HCT116 (cell line): Measurements from ENCODE around the gene SORBS1. TPM values are rescaled to one million over a fixed set of nuclear protein-coding genes. Genes with fewer than 3 reads are reported as not detected.

Source experiments
- ATAC-seq: fragments of 200-7000 bp; cut with Tn5 transposase; 2 replicates; pipeline ENCODE4 v1.9.1; 2020; ENCODE audit warnings: mild to moderate bottlenecking, moderate library complexity
- BruUV-seq: library from RNA; stranded (reverse); fragments of 400-500 nt; replicated peaks from 2 replicates; lab custom pipeline; 2021; lab: Mats Ljungman, UMichigan
- CTCF ChIA-PET: fragments of 300-600 bp; sonication (Branson Sonifier 250); formaldehyde crosslinking; loops from one replicate; lab custom pipeline; 2021; ENCODE audit warnings: antibody characterized with exemption; lab: Charles Lee
- POLR2A ChIA-PET: fragments of 300-600, 350-600 bp; sonication (Branson Sonifier 250); formaldehyde crosslinking; loops from one replicate; lab custom pipeline; 2021; ENCODE audit warnings: antibody characterized with exemption; lab: Charles Lee
- RAD21 ChIA-PET, 2 experiments: fragments of 300-600 bp; sonication (Branson Sonifier 250); formaldehyde crosslinking; loops; one replicate each; lab custom pipeline; 2023; ENCODE audit warnings: low total read pairs in 2 of 2; ENCODE audit not compliant: uncharacterized antibody in 2 of 2, unreplicated experiment in 2 of 2, low non-redundant PET in 1 of 2; lab: Charles Lee
- DNase-seq: peaks from one replicate; pipeline ENCODE4 v3.0.0-alpha.2; 2010; ENCODE audit warnings: low read depth, low spot score
- H2AFZ ChIP-seq: fragments of 200-600 bp; shearing (Covaris generic), sonication (generic); 2 replicates; pipeline ENCODE4 v1.6.1; 2017; ENCODE audit warnings: low read depth, mixed run types, mixed read lengths, antibody characterized with exemption, low read length; ENCODE audit not compliant: poor library complexity, severe bottlenecking
- H3K27ac ChIP-seq: 2 replicates; pipeline ENCODE4 v1.5.1; 2012; ENCODE audit warnings: low read depth, low read length
- H3K27me3 ChIP-seq: fragments of 200-600 bp; sonication (generic); 2 replicates; pipeline ENCODE4 v1.6.1; 2016; ENCODE audit warnings: mixed run types, low read length, mixed read lengths; ENCODE audit not compliant: insufficient read depth
- H3K36me3 ChIP-seq, 2 experiments: fragments of 200-500 bp in 1 of 2; fragments of 200-600 bp in 1 of 2; sonication (Bioruptor generic) in 1 of 2; sonication (generic) in 1 of 2; 2 replicates each; pipeline versions ENCODE4 v1.5.1 to v1.6.1; 2014 to 2016; ENCODE audit warnings: low read length in 2 of 2, inconsistent platforms in 1 of 2, mixed read lengths in 1 of 2, mixed run types in 1 of 2; ENCODE audit not compliant: insufficient read depth in 2 of 2, control insufficient read depth in 1 of 2
- H3K4me1 ChIP-seq, 2 experiments: fragments of 200-600 bp in 1 of 2; sonication (generic) in 1 of 2; 2 replicates each; pipeline versions ENCODE4 v1.5.1 to v1.6.1; 2012 to 2017; ENCODE audit warnings: low read length in 2 of 2, inconsistent platforms in 1 of 2, mild to moderate bottlenecking in 1 of 2, mixed read lengths in 1 of 2, mixed run types in 1 of 2, moderate library complexity in 1 of 2; ENCODE audit not compliant: insufficient read depth in 2 of 2, control insufficient read depth in 1 of 2
- H3K4me2 ChIP-seq: fragments of 200-600 bp; sonication (generic); 2 replicates; pipeline ENCODE4 v1.6.1; 2017; ENCODE audit warnings: mixed run types, low read length, mixed read lengths
- H3K4me3 ChIP-seq, 2 experiments: fragments of 200-600 bp in 1 of 2; sonication (generic) in 1 of 2; replicated peaks in 1 of 2; 2 replicates each; pipeline ENCODE4 v1.5.1; 2011 to 2016; ENCODE audit warnings: low read length in 2 of 2, control low read depth in 1 of 2, low read depth in 1 of 2, mild to moderate bottlenecking in 1 of 2, mixed read lengths in 1 of 2, mixed run types in 1 of 2
- H3K79me2 ChIP-seq: fragments of 200-600 bp; sonication (generic); 2 replicates; pipeline ENCODE4 v1.6.1; 2017; ENCODE audit warnings: mild to moderate bottlenecking, mixed run types, low read length, moderate library complexity, mixed read lengths; ENCODE audit not compliant: insufficient read depth
- H3K9ac ChIP-seq: fragments of 200-600 bp; sonication (generic); 2 replicates; pipeline ENCODE4 v1.6.1; 2016; ENCODE audit warnings: low read length, mixed read lengths
- H3K9me2 ChIP-seq: fragments of 200-600 bp; sonication (generic), shearing (Covaris generic); 2 replicates; pipeline ENCODE4 v1.6.1; 2017; ENCODE audit warnings: mixed run types, mild to moderate bottlenecking, moderate library complexity; ENCODE audit not compliant: insufficient read depth
- H3K9me3 ChIP-seq, 2 experiments: fragments of 200-500 bp in 1 of 2; fragments of 200-600 bp in 1 of 2; sonication (Bioruptor generic) in 1 of 2; sonication (generic) in 1 of 2; 2 replicates each; pipeline ENCODE4 v1.6.1; 2014 to 2017; ENCODE audit warnings: low read length in 2 of 2, mixed read lengths in 2 of 2, inconsistent platforms in 1 of 2, low read depth in 1 of 2, mild to moderate bottlenecking in 1 of 2, mixed run types in 1 of 2, moderate library complexity in 1 of 2; ENCODE audit not compliant: control insufficient read depth in 1 of 2, insufficient read depth in 1 of 2
- H4K20me1 ChIP-seq: fragments of 200-600 bp; sonication (generic), shearing (Covaris generic); 2 replicates; pipeline ENCODE4 v1.6.1; 2017; ENCODE audit warnings: mixed run types, mild to moderate bottlenecking, moderate library complexity; ENCODE audit not compliant: insufficient read depth
- JUND ChIP-seq: IDR thresholded peaks from 2 replicates; pipeline ENCODE4 v1.6.1; 2012
- REST ChIP-seq: IDR thresholded peaks from 2 replicates; pipeline ENCODE4 v1.6.1; 2012; ENCODE audit warnings: low read depth
- SP1 ChIP-seq: IDR thresholded peaks from 2 replicates; pipeline ENCODE4 v1.6.1; 2012; ENCODE audit warnings: low read depth
- ZFX ChIP-seq: fragments of 450-650 bp; IDR thresholded peaks from 2 replicates; pipeline ENCODE4 v1.6.1; 2017
- intact Hi-C: fragments of 100-400 bp; cut with micrococcal nuclease; formaldehyde crosslinking; loops from 2 replicates; pipeline ENCODE4 v1.10.0; 2022
- total RNA-seq: library from RNA; stranded (reverse); gene quantifications from one replicate; pipeline ENCODE4 v1.2.1, GENCODE V29; 2021; ENCODE audit not compliant: unreplicated experiment
- TF ChIP-seq, protein P1 (sequence below): IDR thresholded peaks from 2 replicates; pipeline ENCODE4 v1.6.1; 2011; ENCODE audit warnings: mild to moderate bottlenecking, low read length, moderate library complexity; ENCODE audit not compliant: insufficient replicate concordance; ENCODE audit errors: extremely low read depth

The SORBS1 gene
- total RNA-seq, 1 experiment from 2014 or later, result 3.4 TPM

DNA sequence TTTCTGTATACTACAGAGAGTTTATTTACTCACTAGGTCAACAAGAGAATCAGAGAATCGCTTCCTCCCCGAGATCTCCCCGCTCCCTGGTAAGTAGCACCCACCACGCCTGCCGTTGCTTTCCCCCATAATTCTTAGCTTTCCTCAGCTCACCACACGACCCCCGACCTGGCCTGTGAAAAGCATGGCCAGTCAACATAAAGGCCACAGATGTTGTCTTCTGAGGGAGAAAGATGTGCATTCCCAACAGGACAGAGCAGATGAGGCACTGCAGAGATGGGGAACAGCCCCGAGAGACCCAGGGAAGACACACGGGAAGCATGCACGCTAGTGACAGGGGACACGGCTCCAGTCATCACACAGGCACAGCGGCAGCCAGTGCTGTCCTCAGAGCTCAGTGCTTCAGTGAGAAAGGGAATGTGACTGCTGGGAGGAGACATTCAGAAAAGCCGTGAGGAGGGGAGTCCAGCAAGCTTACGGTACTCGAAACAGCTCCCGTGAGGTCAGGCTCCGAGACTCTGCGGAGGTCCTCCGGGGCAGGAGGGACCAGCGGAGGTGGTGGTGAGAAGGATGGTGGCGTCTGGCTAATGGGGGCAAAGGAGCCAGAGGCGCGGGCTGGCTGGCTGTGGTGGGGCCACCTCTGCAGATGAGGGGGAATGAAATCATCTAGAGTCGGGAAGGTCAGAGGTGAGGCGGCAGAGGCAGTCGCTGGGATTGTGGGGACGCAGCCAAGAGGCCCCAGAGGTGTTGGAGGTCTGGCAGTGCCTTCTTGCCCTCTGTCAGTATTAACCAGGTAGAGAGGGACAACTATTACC lies 146.9 kb downstream of the SORBS1 start:
- H3K4me1 ChIP-seq, result no peaks in the 10 kb centered on the region
- no peak overlapping the region for H2AFZ ChIP-seq
- no peak overlapping the region for H3K4me3 ChIP-seq
- intact Hi-C loops, result no loop called here
- no peak for DNase-seq
- ChIA-PET RAD21 (no interaction called here), CTCF (interaction anchor here (1.3 kb wide), 1 partner anchor 16 kb away, joined by 4 read pairs; no protein-coding TSS in a partner anchor), POLR2A (no interaction called here)
- no peaks in the 10 kb centered on the region for H3K9me3 ChIP-seq
- H3K36me3 ChIP-seq, result no peaks in the 10 kb centered on the region
- no peaks in the 10 kb centered on the region for H3K27me3 ChIP-seq
- H3K4me2 ChIP-seq, result no peak overlapping the region
- no peaks in the 10 kb centered on the region for H3K79me2 ChIP-seq
- no peak overlapping the region for H3K27ac ChIP-seq
- H3K9ac ChIP-seq, result no peak overlapping the region
- BruUV-seq, result no TSS peak
- TF ChIP-seq JUND (no peak), REST (no peak), ZFX (no peak), SP1 (no peak)
- TF ChIP-seq, protein P1, sequence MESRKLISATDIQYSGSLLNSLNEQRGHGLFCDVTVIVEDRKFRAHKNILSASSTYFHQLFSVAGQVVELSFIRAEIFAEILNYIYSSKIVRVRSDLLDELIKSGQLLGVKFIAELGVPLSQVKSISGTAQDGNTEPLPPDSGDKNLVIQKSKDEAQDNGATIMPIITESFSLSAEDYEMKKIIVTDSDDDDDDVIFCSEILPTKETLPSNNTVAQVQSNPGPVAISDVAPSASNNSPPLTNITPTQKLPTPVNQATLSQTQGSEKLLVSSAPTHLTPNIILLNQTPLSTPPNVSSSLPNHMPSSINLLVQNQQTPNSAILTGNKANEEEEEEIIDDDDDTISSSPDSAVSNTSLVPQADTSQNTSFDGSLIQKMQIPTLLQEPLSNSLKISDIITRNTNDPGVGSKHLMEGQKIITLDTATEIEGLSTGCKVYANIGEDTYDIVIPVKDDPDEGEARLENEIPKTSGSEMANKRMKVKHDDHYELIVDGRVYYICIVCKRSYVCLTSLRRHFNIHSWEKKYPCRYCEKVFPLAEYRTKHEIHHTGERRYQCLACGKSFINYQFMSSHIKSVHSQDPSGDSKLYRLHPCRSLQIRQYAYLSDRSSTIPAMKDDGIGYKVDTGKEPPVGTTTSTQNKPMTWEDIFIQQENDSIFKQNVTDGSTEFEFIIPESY, result no peak
- no peaks in the 10 kb centered on the region for H3K9me2 ChIP-seq
- no peaks in the 10 kb centered on the region for H4K20me1 ChIP-seq
- no peak for ATAC-seq
